Measurements from ENCODE around the gene PSMB11.

Gene PSMB11

GRCh38 chr14:23043145-23043544 lies 1.1 kb downstream of the PSMB11 start:
- H3K4me3 ChIP-seq (ENCODE audit: low read depth, low read length), result no peak overlapping the region
- no peak for TF ChIP-seq CTCF (IDR thresholded peaks at IDR 0.05; ENCODE audit: low read depth, low read length)
- no peak for DNase-seq (ENCODE audit: low read depth, low spot score)
- in situ Hi-C loops (cut with HindIII; ENCODE audit: low sequenced_read_pairs), result no loop called here

GRCh38 chr14:23043754-23044153 lies 1.7 kb downstream of the PSMB11 start:
- H3K4me3 ChIP-seq (ENCODE audit: low read depth, low read length), result no peak overlapping the region
- no peak for DNase-seq (ENCODE audit: low read depth, low spot score)
- in situ Hi-C loops (cut with HindIII; ENCODE audit: low sequenced_read_pairs), result no loop called here
- TF ChIP-seq CTCF (IDR thresholded peaks at IDR 0.05; ENCODE audit: low read depth, low read length), result no peak

DNA sequence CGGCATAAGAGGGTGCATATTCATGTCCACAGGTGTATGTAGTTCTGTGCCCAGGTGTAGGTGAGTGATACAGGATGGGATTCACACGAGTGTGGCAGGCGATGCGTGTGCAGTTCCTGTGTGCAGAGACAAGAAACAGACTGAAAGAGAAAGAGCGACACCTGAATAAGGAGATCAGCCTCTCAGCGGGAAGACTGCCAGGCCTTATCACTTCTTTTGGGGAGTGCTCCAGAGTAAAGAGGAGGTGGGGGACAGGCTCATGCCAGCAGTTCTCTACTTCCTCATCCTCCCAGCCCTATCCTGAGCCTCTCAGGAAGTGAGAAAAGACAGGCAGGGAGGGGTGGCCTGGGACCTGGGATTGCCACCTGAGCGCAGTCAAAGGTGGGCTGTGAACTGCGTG lies 2.8 kb downstream of the PSMB11 start:
- TF ChIP-seq CTCF (IDR thresholded peaks at IDR 0.05; ENCODE audit: low read depth, low read length), result no peak
- DNase-seq (ENCODE audit: low read depth, low spot score), result no peak
- no peak overlapping the region for H3K4me3 ChIP-seq (ENCODE audit: low read depth, low read length)
- in situ Hi-C loops (cut with HindIII; ENCODE audit: low sequenced_read_pairs), result no loop called here

- no peak for DNase-seq (ENCODE audit: low read depth, low spot score)
- no peak for TF ChIP-seq CTCF (IDR thresholded peaks at IDR 0.05; ENCODE audit: low read depth, low read length)
- H3K4me3 ChIP-seq (ENCODE audit: low read depth, low read length), result no peak overlapping the region
- in situ Hi-C loops (cut with HindIII; ENCODE audit: low sequenced_read_pairs), result no loop called here
Observed at GRCh38 chr14:23045419-23046357, 3.7 kb downstream of the PSMB11 start.

- H3K4me3 ChIP-seq (ENCODE audit: low read depth, low read length), result no peak overlapping the region
- in situ Hi-C loops (cut with HindIII; ENCODE audit: low sequenced_read_pairs), result no loop called here
- no peak for DNase-seq (ENCODE audit: low read depth, low spot score)
- no peak for TF ChIP-seq CTCF (IDR thresholded peaks at IDR 0.05; ENCODE audit: low read depth, low read length)
Observed at GRCh38 chr14:23047034-23047634, 5.1 kb downstream of the PSMB11 start.

GRCh38 chr14:23047751-23048693 lies 6.0 kb downstream of the PSMB11 start:
- TF ChIP-seq CTCF (IDR thresholded peaks at IDR 0.05; ENCODE audit: low read depth, low read length), result no peak
- in situ Hi-C loops (cut with HindIII; ENCODE audit: low sequenced_read_pairs), result no loop called here
- DNase-seq (ENCODE audit: low read depth, low spot score), result no peak
- H3K4me3 ChIP-seq (ENCODE audit: low read depth, low read length), result no peak overlapping the region

Measured in astrocyte of the spinal cord (primary cell).